Naive B cell (primary cell): Measurements from ENCODE around the gene THNSL1. TPM values are rescaled to one million over a fixed set of nuclear protein-coding genes. Genes with fewer than 3 reads are reported as not detected.

Experiments
- ATAC-seq, 2 donors: fragments of 150-1000 bp; cut with Tn5 transposase; 2 replicates each; pipeline ENCODE4 v1.10.0; 2021; ENCODE audit warnings: low read depth in 2 of 2, mild to moderate bottlenecking in 2 of 2, moderate library complexity in 2 of 2
- DNase-seq: peaks from one replicate; pipeline ENCODE4 v3.0.0; 2022
- H3K27ac Mint-ChIP-seq, 6 donors: one replicate each; pipeline ENCODE4 v1.8.0; 2020 to 2022; ENCODE audit warnings: mild to moderate bottlenecking in 6 of 6, mixed read lengths in 6 of 6, moderate library complexity in 5 of 6, inconsistent platforms in 2 of 6
- H3K27me3 Mint-ChIP-seq, 3 donors: one replicate each; pipeline ENCODE4 v1.8.0; 2021 to 2022; ENCODE audit warnings: mixed read lengths in 3 of 3, mild to moderate bottlenecking in 1 of 3
- H3K36me3 Mint-ChIP-seq, 2 donors: one replicate each; pipeline ENCODE4 v1.8.0; 2020 to 2022; ENCODE audit warnings: mixed read lengths in 2 of 2, inconsistent platforms in 1 of 2, mild to moderate bottlenecking in 1 of 2
- H3K4me1 Mint-ChIP-seq, 3 donors: one replicate each; pipeline ENCODE4 v1.8.0; 2020 to 2022; ENCODE audit warnings: mixed read lengths in 3 of 3, inconsistent platforms in 1 of 3, mild to moderate bottlenecking in 1 of 3, moderate library complexity in 1 of 3
- H3K4me3 Mint-ChIP-seq, 8 donors: one replicate each; pipeline ENCODE4 v1.8.0; 2020 to 2022; ENCODE audit warnings: mild to moderate bottlenecking in 8 of 8, mixed read lengths in 8 of 8, moderate library complexity in 8 of 8, inconsistent platforms in 2 of 8
- H3K9me3 Mint-ChIP-seq, 7 donors: one replicate each; pipeline ENCODE4 v1.8.0; 2020 to 2022; ENCODE audit warnings: mixed read lengths in 7 of 7, mild to moderate bottlenecking in 5 of 7, inconsistent platforms in 2 of 7, moderate library complexity in 1 of 7
- polyA plus RNA-seq, 6 donors: library from polyadenylated mRNA; unstranded; fragments of 300-500 nt; fragmentation: Illumina TruSeq; gene quantifications; one replicate each; pipeline ENCODE4 v1.2.3, GENCODE V29; 2021; ENCODE audit warnings: low read depth in 6 of 6

THNSL1 gene
- polyA plus RNA-seq, 6 donors from 2014 or later: 2.2 to 6.2 (median 4.2) TPM

DNA sequence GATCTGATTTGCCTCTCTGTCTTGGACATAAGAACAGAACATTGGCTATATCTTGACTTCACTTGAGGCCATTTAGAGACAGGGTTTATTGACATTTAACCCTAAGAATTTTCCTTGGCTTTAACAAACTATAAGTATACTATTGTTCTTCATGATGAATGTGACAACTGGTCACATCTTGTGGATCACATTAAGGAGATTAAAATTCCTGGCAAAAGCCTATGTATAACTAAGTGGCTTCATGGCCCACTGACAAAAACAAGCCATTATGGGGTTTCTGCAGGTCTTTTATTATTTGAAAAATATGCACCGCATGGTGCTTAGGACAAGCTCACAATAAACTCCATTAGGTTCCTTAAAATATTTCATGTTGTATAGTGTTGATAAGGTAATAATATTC is 54.8 kb downstream of the THNSL1 start:
- ATAC-seq (no peak), DNase-seq (no peak)
- Mint-ChIP-seq H3K27ac (no peak overlapping the region), H3K27me3 (peaks cover 14 to 21% (median 15%) of the 10 kb centered on the region in 3 donors), H3K9me3 (no peaks in the 10 kb centered on the region), H3K36me3 (no peaks in the 10 kb centered on the region), H3K4me1 (no peaks in the 10 kb centered on the region), H3K4me3 (no peak overlapping the region)

DNA sequence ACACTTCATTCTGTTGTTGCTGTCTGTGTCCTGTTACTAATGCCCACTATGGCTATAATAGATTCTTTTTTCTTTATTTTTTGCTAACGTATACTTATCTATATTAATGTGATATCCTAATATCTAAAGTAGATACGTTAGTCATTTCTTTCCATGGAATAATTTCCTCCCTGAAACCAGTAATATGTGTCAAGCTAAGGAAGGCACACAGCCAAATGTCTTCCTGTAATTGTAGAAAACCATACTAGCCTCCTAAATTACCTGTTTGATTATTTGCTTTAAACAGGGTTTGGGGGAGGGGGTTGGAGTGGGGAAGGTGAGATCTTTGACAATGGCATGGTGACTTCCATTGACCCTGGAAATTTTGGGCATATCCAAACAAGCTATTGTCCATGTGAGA is 56.4 kb downstream of the THNSL1 start:
- H3K36me3 Mint-ChIP-seq: no peaks in the 10 kb centered on the region
- peaks cover 4 to 23% (median 14%) of the 10 kb centered on the region in 3 donors for H3K27me3 Mint-ChIP-seq
- ATAC-seq: no peak
- H3K4me1 Mint-ChIP-seq: no peaks in the 10 kb centered on the region
- no peak overlapping the region for H3K4me3 Mint-ChIP-seq
- H3K27ac Mint-ChIP-seq: no peak overlapping the region
- H3K9me3 Mint-ChIP-seq: no peaks in the 10 kb centered on the region
- no peak for DNase-seq

DNA sequence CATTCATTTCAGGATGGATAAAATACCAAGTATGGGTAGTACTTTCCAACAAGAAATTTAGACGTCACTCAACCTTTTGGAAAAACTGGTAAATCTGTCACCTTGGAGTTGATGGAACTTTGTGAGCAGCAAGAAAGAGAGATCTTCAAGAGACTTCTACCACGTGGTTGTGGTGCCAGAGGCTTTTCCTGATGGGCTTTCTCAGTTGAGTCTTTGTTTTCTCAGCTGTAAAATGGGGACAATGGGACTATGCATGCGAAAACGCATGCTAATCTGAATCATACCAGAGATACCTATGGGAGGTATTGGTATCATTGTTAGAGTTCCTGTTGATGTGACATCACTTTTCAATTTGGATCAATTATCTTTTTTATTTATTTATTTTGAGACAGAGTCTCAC is 59.4 kb downstream of the THNSL1 start:
- DNase-seq (no peak), ATAC-seq (no peak)
- H3K4me1 Mint-ChIP-seq: peaks cover 0 to 1% (median under 1%) of the 10 kb centered on the region in 3 donors
- H3K27me3 Mint-ChIP-seq: peaks cover 0 to 8% (median 1%) of the 10 kb centered on the region in 3 donors
- no peaks in the 10 kb centered on the region for H3K36me3 Mint-ChIP-seq
- H3K27ac Mint-ChIP-seq: no peak overlapping the region
- H3K9me3 Mint-ChIP-seq: no peaks in the 10 kb centered on the region
- no peak overlapping the region for H3K4me3 Mint-ChIP-seq

Other genes with a start within 250 kb of the THNSL1 start
- gene PRTFDC1, start 64.0 kb upstream of the THNSL1 start, polyA plus RNA-seq: under 1 TPM in 3 of 6 donors, not detected in 3; 0.15 to 0.38 (median 0.32) TPM
- 1 to 10 TPM in 1 of 6 donors, under 1 TPM in 3, not detected in 2; 0.61 to 3.1 (median 0.70) TPM for gene ENKUR, start 454 bp upstream of the THNSL1 start, polyA plus RNA-seq
- not detected for gene GPR158, start 158.4 kb downstream of the THNSL1 start, polyA plus RNA-seq